HEK293 (cell line): ENCODE measurements around the gene UGT1A4.

Experiments
- CTCF ChIA-PET: fragments of 350-600 bp; formaldehyde crosslinking; extraction: SDS; loops from one replicate; lab custom pipeline; 2021; ENCODE audit warnings: antibody characterized with exemption; lab: Yijun Ruan, JAX
- POLR2A ChIA-PET: fragments of 300-600 bp; formaldehyde crosslinking; extraction: SDS; loops from one replicate; lab custom pipeline; 2020; ENCODE audit warnings: antibody characterized with exemption, inconsistent platforms; lab: Yijun Ruan, JAX
- H3K27ac ChIP-seq: fragments of 200-500 bp; sonication (Bioruptor generic); 2 replicates; pipeline ENCODE4 v1.5.1; 2014; ENCODE audit warnings: low read depth, low read length, control low read depth, inconsistent platforms; ENCODE audit errors: extremely low read depth
- H3K36me3 ChIP-seq, 2 experiments: fragments of 200-500 bp in 1 of 2; sonication (Bioruptor generic) in 1 of 2; 1 replicate in 1 of 2; 2 replicates in 1 of 2; pipeline ENCODE4 v1.5.1; 2014 to 2017; ENCODE audit warnings: inconsistent platforms in 2 of 2, low read length in 2 of 2; ENCODE audit not compliant: control insufficient read depth in 2 of 2, insufficient read depth in 1 of 2
- H3K4me1 ChIP-seq: fragments of 200-500 bp; sonication (Bioruptor generic); 2 replicates; pipeline ENCODE4 v1.5.1; 2014; ENCODE audit warnings: mild to moderate bottlenecking, low read length, inconsistent platforms; ENCODE audit not compliant: control insufficient read depth, insufficient read depth
- H3K4me3 ChIP-seq: 2 replicates; pipeline ENCODE4 v1.5.1; 2011; ENCODE audit warnings: low read depth, mild to moderate bottlenecking, control low read depth, low read length, moderate library complexity
- H3K9me3 ChIP-seq: fragments of 200-500 bp; sonication (Bioruptor generic); 2 replicates; pipeline ENCODE4 v1.5.1; 2014; ENCODE audit warnings: low read depth, low read length, inconsistent platforms; ENCODE audit not compliant: control insufficient read depth, insufficient read depth
- BCL11B ChIP-seq: fragments of 450-650 bp; formaldehyde crosslinking; IDR thresholded peaks from 2 replicates; pipeline ENCODE4 v1.5.1; 2016; ENCODE audit warnings: low read depth, missing biosample characterization, missing genetic modification characterization
- GLI4 ChIP-seq: fragments of 450-650 bp; formaldehyde crosslinking; IDR thresholded peaks from 2 replicates; pipeline ENCODE4 v1.5.1; 2016; ENCODE audit warnings: missing biosample characterization, missing genetic modification characterization
- KLF8 ChIP-seq: fragments of 450-650 bp; formaldehyde crosslinking; IDR thresholded peaks from 2 replicates; pipeline ENCODE4 v1.5.1; 2016; ENCODE audit warnings: missing biosample characterization, missing genetic modification characterization
- MZF1 ChIP-seq: fragments of 450-650 bp; formaldehyde crosslinking; IDR thresholded peaks from 2 replicates; pipeline ENCODE4 v1.5.1; 2017; ENCODE audit warnings: missing biosample characterization, missing genetic modification characterization, borderline replicate concordance
- PATZ1 ChIP-seq: fragments of 450-650 bp; formaldehyde crosslinking; IDR thresholded peaks from 2 replicates; pipeline ENCODE4 v1.5.1; 2016; ENCODE audit warnings: missing biosample characterization, missing genetic modification characterization
- PRDM6 ChIP-seq: fragments of 450-650 bp; formaldehyde crosslinking; IDR thresholded peaks from 2 replicates; pipeline ENCODE4 v1.5.1; 2017; ENCODE audit warnings: missing biosample characterization, missing genetic modification characterization
- SETDB1 ChIP-seq: IDR thresholded peaks from one replicate; pipeline ENCODE4 v1.6.1; 2017; ENCODE audit warnings: mild to moderate bottlenecking, low read length, moderate library complexity, mixed read lengths; ENCODE audit not compliant: insufficient read length
- TCF7L2 ChIP-seq: IDR thresholded peaks from 2 replicates; pipeline ENCODE4 v1.6.1; 2011; ENCODE audit warnings: low read depth, mild to moderate bottlenecking, inconsistent platforms, low read length, moderate library complexity, borderline replicate concordance
- ZNF140 ChIP-seq: fragments of 450-650 bp; formaldehyde crosslinking; IDR thresholded peaks from 2 replicates; pipeline ENCODE4 v1.5.1; 2016; ENCODE audit warnings: missing biosample characterization, missing genetic modification characterization
- ZNF148 ChIP-seq: fragments of 450-650 bp; formaldehyde crosslinking; IDR thresholded peaks from 2 replicates; pipeline ENCODE4 v1.5.0; 2017; ENCODE audit warnings: missing biosample characterization, missing genetic modification characterization, borderline replicate concordance
- ZNF16 ChIP-seq: fragments of 450-650 bp; formaldehyde crosslinking; IDR thresholded peaks from 2 replicates; pipeline ENCODE4 v1.5.1; 2016; ENCODE audit warnings: low read depth, missing biosample characterization, missing genetic modification characterization
- ZNF202 ChIP-seq: fragments of 450-650 bp; formaldehyde crosslinking; IDR thresholded peaks from 2 replicates; pipeline ENCODE4 v1.5.1; 2016; ENCODE audit warnings: missing biosample characterization, missing genetic modification characterization, borderline replicate concordance
- ZNF302 ChIP-seq: fragments of 450-650 bp; formaldehyde crosslinking; IDR thresholded peaks from 2 replicates; pipeline ENCODE4 v1.5.1; 2016; ENCODE audit warnings: missing biosample characterization, missing genetic modification characterization, low read depth
- ZNF335 ChIP-seq: fragments of 450-650 bp; formaldehyde crosslinking; conservative IDR thresholded peaks from 2 replicates; pipeline ENCODE4 v1.5.1; 2016; ENCODE audit warnings: missing biosample characterization, missing genetic modification characterization
- ZNF48 ChIP-seq: fragments of 450-650 bp; formaldehyde crosslinking; IDR thresholded peaks from 2 replicates; pipeline ENCODE4 v1.5.1; 2016; ENCODE audit warnings: missing biosample characterization, missing genetic modification characterization
- ZNF518A ChIP-seq: fragments of 450-650 bp; formaldehyde crosslinking; conservative IDR thresholded peaks from 2 replicates; pipeline ENCODE4 v1.5.1; 2016; ENCODE audit warnings: low read depth, missing biosample characterization, missing genetic modification characterization
- ZNF544 ChIP-seq: fragments of 450-650 bp; formaldehyde crosslinking; IDR thresholded peaks from 2 replicates; pipeline ENCODE4 v1.5.0; 2017; ENCODE audit warnings: missing biosample characterization, missing genetic modification characterization
- ZNF580 ChIP-seq: fragments of 450-650 bp; formaldehyde crosslinking; IDR thresholded peaks from 2 replicates; pipeline ENCODE4 v1.5.1; 2016; ENCODE audit warnings: missing biosample characterization, missing genetic modification characterization
- ZNF658 ChIP-seq: fragments of 450-650 bp; formaldehyde crosslinking; IDR thresholded peaks from 2 replicates; pipeline ENCODE4; 2016; ENCODE audit warnings: missing biosample characterization, missing genetic modification characterization
- ZNF791 ChIP-seq: fragments of 450-650 bp; formaldehyde crosslinking; IDR thresholded peaks from 2 replicates; pipeline ENCODE4 v1.5.1; 2016; ENCODE audit warnings: missing biosample characterization, missing genetic modification characterization
- ZNF837 ChIP-seq: fragments of 450-650 bp; formaldehyde crosslinking; IDR thresholded peaks from 2 replicates; pipeline ENCODE4 v1.5.1; 2016; ENCODE audit warnings: missing biosample characterization, missing genetic modification characterization

Gene UGT1A4

GRCh38 chr2:233693963-233694362 is 24.6 kb upstream of the UGT1A4 start:
- ChIA-PET POLR2A (no interaction called here), CTCF (no interaction called here)
- Histone ChIP-seq H3K9me3 (no peaks in the 10 kb centered on the region), H3K27ac (no peak overlapping the region), H3K4me3 (no peak overlapping the region), H3K4me1 (no peaks in the 10 kb centered on the region), H3K36me3 (no peaks in the 10 kb centered on the region)
- no peak for TF ChIP-seq ZNF140 (tag by site-specific recombination)
- no peak for TF ChIP-seq MZF1
- TF ChIP-seq TCF7L2: no peak

GRCh38 chr2:233698740-233699139 is 19.8 kb upstream of the UGT1A4 start:
- CTCF ChIA-PET: interaction anchor here (1.2 kb wide), 1 partner anchor 12 kb away, joined by 5 read pairs; no protein-coding TSS in a partner anchor
- H3K9me3 ChIP-seq: no peaks in the 10 kb centered on the region
- POLR2A ChIA-PET: no interaction called here
- no peak overlapping the region for H3K4me3 ChIP-seq
- no peak overlapping the region for H3K27ac ChIP-seq
- TF ChIP-seq ZNF837 (tag by site-specific recombination) (no peak), ZNF202 (tag by site-specific recombination) (no peak), ZNF544 (tag by site-specific recombination) (no peak), ZNF16 (tag by site-specific recombination) (no peak), ZNF791 (tag by site-specific recombination) (no peak), SETDB1 (no peak), ZNF518A (tag by site-specific recombination) (no peak), GLI4 (no peak), PRDM6 (tag by site-specific recombination) (no peak), ZNF580 (tag by site-specific recombination) (no peak), ZNF148 (tag by site-specific recombination) (no peak), ZNF302 (no peak), KLF8 (no peak), ZNF335 (no peak), ZNF658 (tag by site-specific recombination) (no peak), ZNF48 (tag by site-specific recombination) (no peak), BCL11B (tag by site-specific recombination) (no peak), PATZ1 (no peak)
- no peaks in the 10 kb centered on the region for H3K36me3 ChIP-seq
- 0 out of 2 replicates have a peak, but pooled peaks cover 2% of the 10 kb centered on the region for H3K4me1 ChIP-seq
